HCEC 1CT (cell line): ENCODE data around the gene RSAD2.

Source experiments
- DNase-seq: peaks from one replicate; pipeline ENCODE4 v3.0.0-alpha.2; 2017

Gene RSAD2

DNA sequence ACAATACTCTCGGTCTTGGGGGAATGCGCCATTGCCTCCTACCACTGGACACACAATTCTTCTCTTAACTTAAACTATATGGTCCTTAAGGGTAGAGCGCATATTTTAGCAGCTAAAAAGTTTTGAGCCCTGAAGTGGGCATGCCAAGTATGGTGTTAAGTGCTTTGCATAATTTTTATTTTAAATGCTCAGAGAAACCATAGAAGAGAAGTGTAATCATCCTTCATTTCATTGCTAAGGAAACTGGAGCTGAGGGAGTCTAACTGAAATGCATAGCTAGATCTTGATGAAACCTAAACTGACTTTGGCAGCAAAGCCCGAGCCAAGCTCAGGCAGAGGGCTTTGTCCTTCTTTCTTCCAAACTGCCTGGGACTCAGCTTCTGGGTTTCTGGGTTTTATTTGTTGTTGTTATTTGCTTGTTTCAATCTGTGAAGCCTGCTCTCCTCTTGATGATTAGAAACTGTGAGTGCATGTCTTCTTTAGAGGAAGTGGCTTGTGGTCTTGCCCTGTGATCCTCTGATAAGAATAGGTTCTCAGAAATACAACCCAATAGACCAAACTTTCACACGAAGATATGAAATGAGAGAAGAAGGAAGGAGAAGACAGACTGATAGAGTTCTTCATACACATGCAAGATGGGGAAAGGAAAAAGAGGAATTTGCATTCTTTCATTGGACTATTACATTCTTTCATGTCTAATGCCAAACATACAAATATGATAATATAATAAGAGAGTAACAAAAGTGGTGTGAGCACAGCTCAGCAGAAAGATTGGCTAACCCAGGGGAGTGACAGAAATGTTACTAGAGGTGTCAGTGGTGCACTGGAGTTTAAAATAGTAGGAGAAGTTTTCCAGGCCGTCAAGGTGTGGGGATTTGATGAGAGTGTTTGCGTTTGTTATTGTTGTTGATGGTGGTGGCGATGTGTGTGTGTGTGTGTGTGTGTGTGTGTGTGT, 32.1 kb downstream of the RSAD2 start:
- no peak for DNase-seq

DNA sequence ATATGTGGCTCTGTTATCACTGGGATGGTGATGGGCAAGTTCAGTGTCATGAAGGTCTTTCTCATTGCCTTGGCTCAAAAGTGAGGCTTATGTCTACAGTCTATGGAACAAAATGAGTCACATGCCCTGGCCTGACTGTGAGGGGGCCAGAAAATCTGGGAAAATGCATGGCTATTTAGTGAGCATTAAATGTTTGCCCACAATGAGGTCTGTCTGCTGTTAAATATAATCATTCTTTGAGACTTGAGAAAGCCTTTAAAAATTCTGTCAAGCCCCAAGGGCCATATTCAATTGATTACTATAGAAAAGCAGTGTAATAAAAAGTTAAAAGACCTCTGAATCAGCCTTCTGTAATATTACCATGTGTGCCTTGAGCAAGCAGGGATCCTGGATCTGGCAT, 34.1 kb downstream of the RSAD2 start:
- no peak for DNase-seq

DNA sequence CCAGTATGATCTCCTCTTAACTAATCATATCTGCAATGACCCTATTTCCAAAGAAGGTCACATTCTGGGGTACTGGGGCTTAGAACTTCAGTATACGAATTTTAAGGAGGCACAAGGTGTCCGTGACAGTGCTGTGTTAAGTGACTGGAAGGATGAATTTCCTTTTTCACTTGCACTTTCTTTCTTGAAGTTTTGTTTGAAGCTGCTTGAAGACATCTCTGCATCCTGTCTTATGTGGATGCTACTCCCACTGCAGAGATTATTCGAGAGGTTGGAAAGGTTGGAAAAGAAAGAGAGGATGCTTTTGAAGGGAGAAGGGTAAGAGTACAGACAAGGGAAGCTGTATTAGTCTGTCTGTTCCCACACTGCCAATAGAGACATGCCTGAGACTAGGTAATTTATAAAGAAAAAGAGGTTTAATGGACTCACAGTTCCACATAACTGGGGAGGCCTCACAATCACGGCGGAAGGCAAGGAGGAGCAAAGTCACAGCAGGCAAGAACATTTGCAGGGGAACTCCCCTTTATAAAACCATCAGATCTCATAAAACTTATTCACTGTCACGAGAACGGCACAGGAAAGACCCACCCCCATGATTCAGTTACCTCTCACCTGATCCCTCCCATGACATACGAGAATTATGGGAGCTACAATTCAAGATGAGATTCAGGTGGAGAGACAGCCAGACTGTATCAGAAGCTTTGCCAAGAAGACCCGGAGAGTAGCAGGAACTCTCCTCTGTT, 36.0 kb downstream of the RSAD2 start:
- DNase-seq, result no peak

DNA sequence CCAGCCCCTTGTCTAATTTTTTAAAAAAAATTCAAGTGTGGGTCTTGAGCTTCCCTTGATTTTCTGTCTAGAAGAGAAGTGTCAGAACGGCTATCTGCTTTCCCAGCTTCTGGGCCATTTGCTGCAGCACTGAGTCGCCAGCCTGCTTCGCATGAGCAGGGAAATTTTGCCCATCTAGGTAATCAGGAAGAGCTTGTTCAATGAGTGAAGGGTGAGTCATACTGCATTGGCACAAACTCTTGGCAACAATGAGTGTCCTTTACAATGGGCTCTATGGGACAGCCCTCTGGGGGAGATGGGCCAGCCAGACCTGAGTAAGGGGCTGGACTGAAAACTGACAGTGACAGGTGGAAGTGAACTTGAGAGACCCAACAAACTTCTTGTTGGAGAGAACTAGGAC, 37.3 kb downstream of the RSAD2 start:
- no peak for DNase-seq

DNA sequence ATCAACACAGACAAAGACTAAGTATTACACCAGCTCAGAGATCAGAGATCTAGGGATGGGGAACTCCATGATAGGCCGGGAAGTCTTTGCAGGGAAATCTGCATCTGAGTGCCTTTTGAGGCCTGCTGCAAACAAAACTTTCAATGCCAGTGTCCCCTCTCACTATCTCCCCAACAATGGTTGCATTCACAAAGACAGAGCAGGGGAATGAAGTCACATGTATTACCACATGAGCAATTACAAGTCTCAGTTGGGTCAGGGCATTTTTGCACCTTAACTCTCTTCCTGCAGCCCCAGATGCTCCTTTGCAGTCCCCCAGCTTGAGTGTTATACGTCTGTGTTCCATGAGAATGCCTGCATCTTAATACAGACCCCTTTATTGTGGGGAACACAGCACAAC, 37.8 kb downstream of the RSAD2 start:
- no peak for DNase-seq

DNA sequence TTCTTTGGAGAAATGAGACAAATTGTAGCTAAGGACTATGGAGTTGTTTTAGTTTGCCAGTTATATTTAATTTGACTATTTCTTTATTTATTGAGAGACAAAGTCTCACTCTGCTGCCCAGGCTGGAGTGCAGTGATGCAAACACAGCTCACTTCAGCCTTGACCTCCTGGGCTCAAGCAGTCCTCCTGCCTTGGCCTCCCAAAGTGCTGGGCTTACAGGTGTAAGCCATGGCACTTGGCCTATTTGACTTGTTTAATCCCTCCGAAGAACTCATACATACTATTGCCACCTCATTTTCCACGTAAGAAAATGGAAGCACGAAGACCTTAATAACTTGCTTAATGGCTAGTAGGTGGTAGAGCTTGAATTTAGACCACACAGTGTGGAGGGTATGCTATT, 38.6 kb downstream of the RSAD2 start:
- no peak for DNase-seq

DNA sequence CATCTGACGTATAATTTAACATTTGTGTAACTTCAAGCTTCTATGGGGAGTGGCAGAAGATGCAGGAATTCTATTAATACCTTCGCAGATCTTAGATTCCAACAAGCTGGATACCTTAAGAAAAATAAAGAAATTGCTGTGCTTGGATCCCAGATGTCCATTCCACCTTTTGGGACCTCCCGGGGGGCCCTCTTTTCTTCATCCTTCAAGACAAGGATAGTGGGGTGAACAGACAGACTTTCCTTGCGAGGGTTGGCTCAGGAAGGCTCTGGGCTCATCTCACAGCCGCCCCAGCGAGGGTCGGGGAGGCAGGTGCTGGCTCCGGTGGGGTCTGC, 39.1 kb downstream of the RSAD2 start:
- DNase-seq, result no peak

DNA sequence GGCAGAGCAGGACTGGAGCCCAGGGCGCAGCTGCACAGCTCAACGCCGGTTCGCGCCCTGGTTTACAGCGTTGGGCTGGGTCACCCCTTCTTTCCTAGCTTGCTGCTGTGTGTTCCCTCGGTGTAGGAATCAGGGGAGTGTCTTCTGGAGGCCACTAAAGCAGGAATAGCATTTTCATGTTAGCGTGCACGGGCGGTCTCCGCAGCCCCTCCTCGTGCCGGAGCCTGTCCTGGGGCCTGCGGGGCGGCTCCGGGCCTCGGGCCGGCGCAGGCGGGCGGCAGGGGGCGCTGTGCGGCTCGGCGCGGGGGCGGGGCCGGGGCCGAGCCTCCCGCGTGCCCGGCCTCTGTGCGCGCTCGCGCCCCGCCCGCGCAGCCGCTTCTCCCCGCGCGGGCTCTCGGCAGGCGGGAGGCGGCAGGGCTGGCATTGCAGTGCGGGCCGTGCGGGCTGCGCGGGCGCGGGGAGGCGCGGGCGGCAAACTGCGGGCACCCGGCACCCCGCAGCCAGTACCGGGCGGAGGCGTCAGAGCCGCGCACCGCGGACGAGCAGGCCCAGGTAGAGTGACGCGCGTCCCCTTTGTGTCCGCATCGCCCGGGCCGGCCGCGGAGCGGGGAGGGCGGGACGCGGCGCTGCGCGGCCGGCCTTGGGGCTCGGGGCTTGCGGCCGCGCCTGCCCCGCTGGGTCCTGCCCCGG, 39.6 kb downstream of the RSAD2 start, which contains the start of gene RNF144A:
Gene RNF144A (plus strand): TSS at position 342 of the 690 bp plus-strand sequence. CDS start 79,515 bp downstream, outside the sequence.
- no peak for DNase-seq

DNA sequence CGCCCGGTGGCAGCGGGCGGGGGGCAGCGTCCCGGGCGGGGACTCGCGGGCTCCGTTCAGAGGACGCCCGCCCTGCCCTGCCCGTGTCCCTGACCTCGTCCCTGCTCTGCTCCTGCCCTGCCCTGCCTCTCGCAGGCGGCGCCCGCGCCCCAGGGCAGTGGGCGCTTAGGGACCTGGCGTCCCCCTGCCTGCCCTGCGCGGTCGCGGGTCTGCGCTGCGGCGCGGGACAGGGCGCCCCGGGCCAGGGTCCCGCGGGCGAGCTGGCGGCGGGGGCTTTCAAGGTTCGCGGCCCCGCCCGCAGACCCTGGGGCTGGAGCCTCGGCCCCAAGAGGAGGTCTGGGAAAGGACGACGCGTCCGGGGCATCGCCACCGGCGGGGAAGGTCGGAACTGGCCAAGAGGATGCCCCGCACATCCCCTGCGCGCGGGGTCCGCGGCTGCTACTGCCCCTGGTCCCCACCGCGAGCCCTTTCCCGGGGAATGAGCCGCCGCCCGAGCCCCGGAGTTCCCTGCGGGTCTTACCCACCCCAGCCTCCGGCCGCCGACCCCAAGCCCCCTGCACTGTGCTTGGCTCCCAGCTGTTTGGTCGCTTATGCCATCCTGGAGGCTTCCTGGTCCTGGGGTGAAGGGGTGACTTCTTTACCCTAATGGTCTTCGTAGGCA, 40.3 kb downstream of the RSAD2 start:
- no peak for DNase-seq

DNA sequence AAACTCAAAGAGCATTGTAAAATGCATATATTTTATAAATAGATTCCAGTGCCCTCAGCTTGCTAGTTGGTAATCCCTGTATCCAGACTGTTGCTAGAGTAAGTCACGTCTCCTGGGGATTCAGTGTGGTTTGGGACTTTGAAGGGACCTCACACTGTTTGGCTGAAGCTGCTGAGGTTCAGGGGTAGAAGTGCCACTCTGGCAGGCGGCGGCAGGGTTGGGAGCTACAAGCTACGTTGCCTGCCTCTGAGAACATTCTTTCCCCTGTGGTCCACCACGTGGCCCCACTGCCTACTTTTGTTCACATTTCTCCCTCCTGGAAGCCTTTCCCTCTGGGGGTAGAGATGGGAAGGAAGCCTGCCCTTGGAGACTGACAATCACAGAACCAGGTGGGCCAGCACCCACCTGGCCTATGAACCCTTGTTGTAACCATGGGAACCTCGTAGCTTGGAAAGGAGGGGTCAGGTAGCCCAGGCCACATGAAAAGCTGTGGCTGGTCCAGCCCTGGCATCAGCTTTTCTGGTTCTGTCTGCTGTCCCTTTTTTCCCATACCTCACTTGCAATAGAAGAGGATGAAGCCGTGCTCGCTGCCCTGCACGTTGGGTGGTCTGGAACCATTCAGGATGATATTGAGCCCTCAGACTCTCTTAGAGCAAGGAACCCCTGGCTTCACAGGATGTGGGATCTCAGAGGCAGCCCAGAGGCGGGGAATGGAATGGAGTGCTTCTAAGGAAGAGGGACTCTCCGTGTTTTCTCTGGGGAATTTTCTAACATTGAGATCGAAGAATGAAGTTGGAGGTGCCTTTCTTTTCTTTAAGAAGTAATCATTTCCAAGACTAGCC, 42.5 kb downstream of the RSAD2 start:
- no peak for DNase-seq

DNA sequence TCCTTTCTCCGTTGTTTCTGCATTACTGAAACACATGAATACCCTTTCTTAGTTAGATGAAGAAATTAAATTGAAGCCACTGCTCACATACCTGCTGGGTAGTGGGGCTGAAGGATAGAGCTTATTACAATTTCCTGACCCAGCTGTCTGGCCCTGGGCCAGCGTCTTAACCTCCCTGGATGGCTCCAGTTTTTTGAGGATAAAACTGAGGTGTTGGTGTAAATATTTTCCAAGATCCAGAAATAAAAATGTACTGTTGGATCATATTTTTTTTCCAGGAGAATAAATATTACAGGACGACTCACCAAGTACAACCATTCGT, 43.1 kb downstream of the RSAD2 start:
- DNase-seq, result no peak

DNA sequence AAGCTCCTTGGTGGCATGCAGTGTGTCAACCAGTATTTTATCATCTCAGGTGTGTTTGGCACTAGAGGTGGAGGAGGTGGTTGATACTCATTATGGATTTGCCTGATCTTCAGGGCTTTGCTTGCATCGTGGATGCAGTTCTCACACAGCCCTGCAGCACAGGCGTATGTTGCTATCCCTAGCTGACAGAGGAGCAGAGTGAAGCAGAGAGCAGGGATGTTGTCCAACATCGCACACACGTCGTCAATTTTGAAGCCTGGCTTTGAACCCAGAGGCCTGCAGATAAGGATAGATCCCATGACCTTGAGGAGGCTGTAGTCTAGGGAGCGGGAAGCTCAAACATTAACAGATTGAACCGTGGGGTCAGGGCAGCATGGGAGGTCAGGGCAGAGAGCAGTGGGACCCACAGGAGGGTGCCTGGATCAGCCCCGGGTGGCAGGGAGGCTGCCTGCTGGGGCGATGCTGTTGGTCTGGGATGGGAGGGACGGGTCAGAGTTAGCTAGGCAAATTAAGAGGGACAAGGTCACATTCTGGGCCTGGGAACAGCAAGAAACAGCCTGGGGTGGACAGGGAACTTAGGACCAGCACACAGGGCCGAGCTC, 43.8 kb downstream of the RSAD2 start:
- no peak for DNase-seq

DNA sequence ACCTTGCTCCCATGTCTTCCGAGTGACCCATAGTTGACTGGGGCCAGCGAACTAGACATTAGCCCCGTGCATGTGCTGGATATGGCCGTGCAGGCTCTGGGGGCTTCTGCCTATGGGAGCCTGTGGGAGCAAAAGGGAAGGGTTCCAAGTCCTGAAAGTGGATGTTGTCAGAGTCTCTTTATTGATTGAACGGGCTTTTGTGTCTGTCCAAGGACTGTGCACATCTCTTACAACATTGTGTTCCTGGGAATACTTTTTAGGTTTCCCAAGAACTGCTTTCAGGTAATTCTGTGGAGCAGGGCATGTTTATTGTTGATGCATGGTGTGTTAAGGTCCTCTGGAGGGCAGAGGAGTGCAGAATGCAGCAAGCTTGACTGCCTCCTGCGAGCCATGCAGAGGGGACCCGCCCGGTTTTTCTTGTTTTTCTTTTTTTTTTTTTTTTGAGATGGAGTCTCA, 44.7 kb downstream of the RSAD2 start:
- DNase-seq, result no peak

DNA sequence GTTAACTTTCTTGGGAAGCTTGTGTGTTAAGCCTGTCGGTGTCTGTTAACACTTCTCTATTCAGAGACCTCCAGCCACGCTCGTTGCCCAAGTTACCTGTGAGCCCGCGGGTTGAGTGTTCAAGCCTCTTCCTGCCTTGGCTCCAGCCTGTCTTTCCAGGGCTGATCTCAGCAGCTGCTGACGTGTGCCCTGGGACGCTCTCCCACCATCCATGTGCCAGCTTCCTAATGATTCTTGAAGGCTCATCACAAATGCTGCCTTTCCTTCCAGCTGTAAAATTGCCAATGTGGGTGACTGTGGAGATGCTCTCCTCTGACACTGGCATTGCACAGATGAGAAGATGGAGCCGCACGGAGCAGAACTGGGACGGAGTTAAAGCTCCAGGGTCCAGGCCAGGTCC, 45.7 kb downstream of the RSAD2 start:
- DNase-seq, result no peak

DNA sequence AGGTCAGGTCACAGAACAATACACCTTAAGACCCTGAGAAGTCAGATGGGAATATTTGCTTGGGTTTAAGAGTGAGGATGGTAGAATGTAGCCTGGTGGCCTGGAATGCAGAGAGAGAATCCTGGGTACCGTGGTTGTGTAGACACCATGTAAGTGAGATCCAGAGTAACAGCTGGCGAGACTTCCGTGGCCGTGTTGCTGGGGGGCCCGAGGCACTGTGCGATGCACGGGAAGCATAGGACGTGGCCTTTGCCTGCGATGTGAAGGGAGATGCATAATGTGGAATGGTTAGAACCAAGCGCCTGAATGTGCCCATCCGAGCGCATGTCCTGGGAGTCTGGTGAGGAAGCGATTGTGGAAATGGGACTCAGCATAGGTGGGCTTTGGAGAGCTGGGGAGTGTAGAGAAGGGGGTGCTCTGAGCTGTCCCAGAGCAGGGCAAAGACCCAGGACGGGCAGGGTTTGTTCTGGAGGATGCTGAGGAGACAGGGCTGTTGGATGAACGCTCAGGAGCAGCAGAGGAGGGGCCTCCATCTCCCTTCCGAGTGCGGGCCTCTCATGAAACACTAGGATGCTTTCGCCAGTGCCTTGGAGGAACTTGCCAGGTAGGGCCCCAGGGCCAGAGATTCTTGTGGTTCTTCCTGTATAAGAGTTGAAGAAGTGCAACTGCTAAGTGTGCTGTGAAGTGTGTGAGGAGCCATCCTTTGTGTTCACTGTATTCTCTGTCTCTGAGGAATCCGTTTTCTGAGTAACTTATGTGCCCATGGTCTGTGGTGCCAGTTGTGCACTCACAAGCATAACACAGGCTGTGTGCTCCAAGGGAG, 46.7 kb downstream of the RSAD2 start:
- no peak for DNase-seq

DNA sequence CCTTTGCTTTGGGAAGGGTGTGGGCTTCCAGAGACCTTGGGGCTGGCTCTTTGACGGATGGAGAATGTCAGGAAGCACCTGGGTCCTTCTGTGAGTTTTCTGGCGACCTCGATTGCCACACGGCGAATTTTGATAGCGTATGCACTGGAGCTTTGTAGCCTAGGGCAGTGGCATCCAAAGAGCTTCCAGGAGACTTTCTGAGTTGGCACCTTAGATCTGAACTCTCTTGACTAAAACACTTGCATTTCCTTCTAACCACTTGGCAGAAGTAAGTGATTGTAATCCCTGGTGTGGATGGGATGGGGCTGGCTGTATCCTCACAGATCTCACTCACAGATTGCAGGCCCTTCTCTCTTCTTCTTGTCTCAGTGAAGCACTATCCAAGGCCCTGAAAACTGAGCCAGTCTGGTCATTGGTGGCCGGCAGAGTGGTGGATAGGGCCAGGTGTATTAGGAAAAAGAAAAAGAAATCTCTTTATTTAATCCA, 47.4 kb downstream of the RSAD2 start:
- no peak for DNase-seq

DNA sequence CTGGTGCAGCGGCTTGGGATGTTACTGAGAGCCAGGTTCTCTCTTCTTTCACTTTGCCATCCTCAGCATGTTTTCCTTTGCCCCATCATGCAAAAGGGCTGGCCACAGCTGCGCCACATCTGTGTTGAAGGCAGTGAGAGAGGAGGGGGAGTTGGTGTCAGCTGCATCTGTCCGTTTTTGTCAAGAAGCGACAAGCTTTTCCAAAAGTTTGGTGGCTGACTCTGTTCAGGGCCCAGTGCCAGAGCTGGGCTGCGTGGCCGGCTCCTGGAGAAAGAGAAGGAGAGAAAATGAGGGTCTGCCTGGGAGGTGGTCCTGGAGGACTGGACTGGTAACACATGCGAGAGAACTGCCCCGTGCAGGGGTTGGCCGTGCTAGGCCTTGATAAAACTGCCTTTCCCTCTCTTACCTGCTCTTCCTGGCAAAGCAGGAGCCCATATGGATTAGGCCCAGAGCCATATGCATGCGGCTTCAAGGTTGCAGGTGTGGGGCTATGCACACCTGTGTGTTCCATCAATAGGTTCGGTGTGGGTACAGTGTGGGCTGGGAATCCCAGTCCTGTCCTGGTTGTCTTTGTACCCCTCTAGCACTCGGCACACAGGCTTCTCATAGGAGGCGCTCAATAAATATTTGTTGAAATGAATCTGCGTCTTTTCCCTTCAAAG, 48.6 kb downstream of the RSAD2 start:
- DNase-seq, result no peak

DNA sequence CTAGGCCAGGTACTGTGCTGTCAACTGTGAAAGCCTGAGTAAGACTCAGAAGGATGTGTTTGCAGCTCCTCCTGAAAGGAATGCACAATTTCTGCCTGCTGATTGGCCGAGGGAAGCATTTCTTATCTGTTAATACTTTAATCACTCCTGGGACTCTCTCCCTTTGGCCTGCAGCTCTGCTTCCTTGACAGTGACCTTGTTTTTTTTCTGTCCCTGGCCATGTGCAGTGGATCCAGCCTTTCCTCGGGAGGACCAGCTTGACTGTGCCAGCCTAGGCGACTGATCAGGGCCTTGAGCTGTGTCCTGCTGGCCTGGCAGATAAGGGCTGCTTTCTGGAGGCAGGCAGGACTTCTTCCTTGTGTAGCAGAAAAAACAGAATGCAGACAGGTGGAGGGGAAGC, 49.6 kb downstream of the RSAD2 start:
- no peak for DNase-seq

DNA sequence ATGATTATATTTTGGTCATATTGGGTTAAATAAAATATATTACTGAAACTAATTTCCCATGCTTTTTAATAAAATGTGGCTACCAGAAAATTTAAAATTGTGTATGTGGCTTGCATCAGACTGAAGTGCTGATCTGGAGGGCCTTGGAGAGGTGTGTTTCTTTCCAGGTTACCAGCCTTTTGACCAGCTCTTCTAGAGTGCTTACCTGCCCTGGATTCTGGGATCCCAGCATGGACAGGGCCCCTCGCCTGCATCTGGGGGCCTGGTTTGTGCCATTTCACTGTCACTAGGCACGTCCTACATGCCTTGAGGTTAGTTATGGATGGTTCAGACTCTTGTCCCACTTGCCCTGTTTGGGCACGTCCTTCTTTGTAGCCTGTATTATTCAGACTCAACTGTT, 50.2 kb downstream of the RSAD2 start:
- no peak for DNase-seq

DNA sequence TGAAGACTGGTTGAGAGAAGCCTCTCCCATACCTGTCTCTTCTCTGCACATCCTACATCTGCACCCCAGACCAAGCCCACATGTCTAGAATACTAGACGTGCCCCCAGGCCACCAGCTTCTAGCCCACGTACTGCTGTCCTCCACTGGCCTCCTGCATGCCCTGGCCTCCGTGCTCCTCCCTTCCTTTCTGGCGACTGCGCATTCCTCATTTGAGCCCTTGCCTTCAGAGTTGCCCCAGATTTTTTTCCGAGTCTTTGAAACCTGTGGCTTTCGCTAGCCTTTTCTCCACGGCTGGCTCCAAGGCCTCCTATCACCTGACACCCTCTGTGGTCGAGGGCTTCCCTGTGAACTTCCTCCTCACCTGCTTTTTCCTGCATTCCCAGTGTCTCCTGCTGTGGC, 50.9 kb downstream of the RSAD2 start:
- no peak for DNase-seq
